K562 (cell line): ENCODE results near the gene MKLN1. TPM values are rescaled to one million over a fixed set of nuclear protein-coding genes. Genes with fewer than 3 reads are reported as not detected.

Experiments
- ATAC-seq: fragments of 200-7000 bp; cut with Tn5 transposase; 3 replicates; pipeline ENCODE4 v1.9.1; 2020; ENCODE audit warnings: moderate library complexity
- BruUV-seq: library from RNA; stranded (reverse); fragments of 400-500 nt; replicated peaks from 2 replicates; lab custom pipeline; 2021; lab: Mats Ljungman, UMichigan
- CTCF ChIA-PET: fragments of 300-600 bp; formaldehyde crosslinking; extraction: SDS; loops from one replicate; lab custom pipeline; 2021; ENCODE audit warnings: low intra/inter-chr PET ratio; lab: Yijun Ruan, JAX
- POLR2A ChIA-PET: fragments of 300-600, 350-650 bp; sonication (Branson Sonifier 250); formaldehyde crosslinking; extraction: SDS; loops from one replicate; lab custom pipeline; 2021; ENCODE audit warnings: antibody characterized with exemption, inconsistent platforms; lab: Yijun Ruan, JAX
- DNase-seq, 4 experiments: peaks; one replicate each; pipeline versions ENCODE4 v3.0.0 to v3.0.0-alpha.2; 2011 to 2018; ENCODE audit warnings: low spot score in 3 of 4, mixed read lengths in 3 of 4; ENCODE audit errors: extremely low read depth in 1 of 4
- FAIRE-seq: peaks from 2 replicates; lab custom pipeline; 2011; peaks lifted over from hg19 to GRCh38; lab: Jason Lieb, UNC
- H2AFZ ChIP-seq: 2 replicates; pipeline ENCODE4 v1.6.0; 2011; ENCODE audit warnings: low read depth, low read length, control low read depth, inconsistent platforms
- H3K27ac ChIP-seq: fragments of 200-600 bp; 3 replicates; pipeline ENCODE4 v1.8.0; 2011; ENCODE audit warnings: low read depth, mild to moderate bottlenecking, control low read depth, inconsistent platforms, low read length, moderate library complexity, mixed read lengths; ENCODE audit errors: extremely low read depth
- H3K27me3 ChIP-seq, 2 experiments: fragments of 300-600 bp in 1 of 2; 2 replicates in 1 of 2; 3 replicates in 1 of 2; pipeline versions ENCODE4 v1.6.0 to v1.8.0; 2011; ENCODE audit warnings: inconsistent platforms in 2 of 2, low read length in 2 of 2, mild to moderate bottlenecking in 1 of 2, mixed read lengths in 1 of 2, moderate library complexity in 1 of 2; ENCODE audit not compliant: control insufficient read depth in 2 of 2, insufficient read depth in 2 of 2
- H3K36me3 ChIP-seq: fragments of 300-600 bp; 3 replicates; pipeline ENCODE4 v1.8.0; 2011; ENCODE audit warnings: mild to moderate bottlenecking, low read length, inconsistent platforms; ENCODE audit not compliant: control insufficient read depth, insufficient read depth
- H3K4me1 ChIP-seq, 2 experiments: fragments of 200-600 bp in 1 of 2; replicated peaks in 1 of 2; 2 replicates in 1 of 2; 3 replicates in 1 of 2; pipeline versions ENCODE4 v1.5.1 to v1.8.0; 2011; ENCODE audit warnings: inconsistent platforms in 2 of 2, low read length in 2 of 2, mild to moderate bottlenecking in 1 of 2, mixed read lengths in 1 of 2, moderate library complexity in 1 of 2; ENCODE audit not compliant: control insufficient read depth in 2 of 2, insufficient read depth in 2 of 2
- H3K4me2 ChIP-seq: 2 replicates; pipeline ENCODE4 v1.6.1; 2011; ENCODE audit warnings: low read length, control low read depth, inconsistent platforms, mixed read lengths; ENCODE audit not compliant: insufficient read depth
- H3K4me3 ChIP-seq: fragments of 200-600 bp; sonication (generic), shearing (Covaris generic); 2 replicates; pipeline ENCODE4 v1.5.1; 2016; ENCODE audit warnings: control low read depth, inconsistent platforms
- H3K79me2 ChIP-seq: fragments of 200-600 bp; 3 replicates; pipeline ENCODE4 v1.8.0; 2011; ENCODE audit warnings: low read length, inconsistent platforms; ENCODE audit not compliant: control insufficient read depth, insufficient read depth
- H3K9ac ChIP-seq, 2 experiments: 2 replicates each; pipeline versions ENCODE4 v1.6.0 to v1.6.1; 2011; ENCODE audit warnings: low read depth in 2 of 2, low read length in 2 of 2, control low read depth in 1 of 2, inconsistent platforms in 1 of 2, mild to moderate bottlenecking in 1 of 2, mixed read lengths in 1 of 2; ENCODE audit not compliant: insufficient read depth in 1 of 2
- H3K9me1 ChIP-seq: one replicate; pipeline ENCODE4 v1.6.0; 2011; ENCODE audit warnings: inconsistent platforms, mild to moderate bottlenecking, low read length, moderate library complexity; ENCODE audit not compliant: control insufficient read depth, insufficient read depth
- H3K9me3 ChIP-seq: replicated peaks from 2 replicates; pipeline ENCODE4 v1.5.1; 2011; ENCODE audit warnings: low read depth, low read length, inconsistent platforms; ENCODE audit not compliant: control insufficient read depth, insufficient read depth
- H4K20me1 ChIP-seq: replicated peaks from 2 replicates; pipeline ENCODE4 v1.6.1; 2011; ENCODE audit warnings: low read length, inconsistent platforms, mixed read lengths; ENCODE audit not compliant: control insufficient read depth, insufficient read depth
- BMI1 ChIP-seq: fragments of 150-350 bp; IDR thresholded peaks from 2 replicates; pipeline ENCODE4 v1.6.1; 2014; ENCODE audit warnings: low read length
- EZH2 ChIP-seq: IDR thresholded peaks from 2 replicates; pipeline ENCODE4 v1.6.1; 2012; ENCODE audit warnings: low read depth, mild to moderate bottlenecking, inconsistent platforms, low read length, borderline replicate concordance
- HCFC1 ChIP-seq: IDR thresholded peaks from 2 replicates; pipeline ENCODE4 v1.6.1; 2012; ENCODE audit warnings: low read depth, low read length, improper control_type of control experiment
- MAZ ChIP-seq, 2 experiments: fragments of 450-650 bp in 1 of 2; sonication (generic) in 1 of 2; formaldehyde crosslinking; IDR thresholded peaks in 1 of 2; conservative IDR thresholded peaks in 1 of 2; 2 replicates each; pipeline versions ENCODE4 v1.4.0 to v1.5.0; 2020; ENCODE audit warnings: mild to moderate bottlenecking in 1 of 2, missing genetic modification reagents in 1 of 2
- MEIS2 ChIP-seq: fragments of 450-650 bp; IDR thresholded peaks from 2 replicates; pipeline ENCODE4 v1.6.1; 2014; ENCODE audit warnings: mild to moderate bottlenecking; ENCODE audit not compliant: partially characterized antibody
- NR2F6 ChIP-seq: fragments of 450-650 bp; formaldehyde crosslinking; IDR thresholded peaks from 2 replicates; pipeline ENCODE4 v1.4.0; 2020; ENCODE audit warnings: mild to moderate bottlenecking
- SIX5 ChIP-seq, 2 experiments: IDR thresholded peaks; 2 replicates each; pipeline ENCODE4 v1.6.1; 2011; ENCODE audit warnings: low read length in 2 of 2, borderline replicate concordance in 1 of 2, low read depth in 1 of 2, mild to moderate bottlenecking in 1 of 2, moderate library complexity in 1 of 2; ENCODE audit not compliant: insufficient read depth in 1 of 2
- TEAD2 ChIP-seq: fragments of 450-650 bp; IDR thresholded peaks from 2 replicates; pipeline ENCODE4 v1.6.1; 2016; ENCODE audit warnings: missing genetic modification characterization, control low read depth, missing compliant biosample characterization
- TFE3 ChIP-seq: fragments of 450-650 bp; formaldehyde crosslinking; IDR thresholded peaks from 2 replicates; pipeline ENCODE4 v1.4.0; 2020; ENCODE audit warnings: mild to moderate bottlenecking, mixed read lengths
- THRA ChIP-seq: fragments of 450-650 bp; IDR thresholded peaks from 2 replicates; pipeline ENCODE4 v1.6.1; 2017; ENCODE audit warnings: mild to moderate bottlenecking, moderate library complexity
- ZBTB7A ChIP-seq: IDR thresholded peaks from 2 replicates; pipeline ENCODE4 v1.6.1; 2011; ENCODE audit warnings: low read depth, mild to moderate bottlenecking, low read length, moderate library complexity, borderline replicate concordance; ENCODE audit not compliant: control insufficient read depth
- ZFP36 ChIP-seq: fragments of 150-350 bp; IDR thresholded peaks from 2 replicates; pipeline ENCODE4 v1.6.1; 2018; ENCODE audit warnings: low read length, low read depth; ENCODE audit not compliant: partially characterized antibody
- ZNF398 ChIP-seq: fragments of 250-450 bp; sonication (Bioruptor Pico); IDR thresholded peaks from 2 replicates; pipeline ENCODE4 v1.8.0; 2021; ENCODE audit warnings: moderate library complexity, mild to moderate bottlenecking, inconsistent platforms
- WGBS: fragments of 100-300 bp; shearing (Covaris generic); methylation state at CpG from one replicate; pipeline ENCODE4 v1.1.6; 2016; ENCODE audit warnings: low coverage, mixed read lengths; ENCODE audit not compliant: insufficient coverage; ENCODE audit errors: missing lambda C conversion rate; 5-methylcytosine and 5-hydroxymethylcytosine counted together
- in situ Hi-C: fragments of 300-500 bp; cut with MboI; formaldehyde crosslinking; loops from 4 replicates; pipeline ENCODE4 v1.15.0; 2018; ENCODE audit warnings: inconsistent platforms, mixed read lengths
- intact Hi-C: fragments of 100-400 bp; cut with micrococcal nuclease; formaldehyde crosslinking; loops from 2 replicates; pipeline ENCODE4 v1.14.2; 2022
- polyA plus RNA-seq, 8 experiments: library from polyadenylated mRNA; depleted of rRNA in 4 of 8; stranded (reverse) in 5 of 8; unstranded in 3 of 8; fragments of >200 nt; fragmentation: Nextera tagmentation in 2 of 8; fragmentation: Illumina TruSeq in 1 of 8; extraction: Ambion mirVana in 2 of 8; extraction: Trizol in 1 of 8; gene quantifications; 2 replicates each; pipeline versions ENCODE4 v1.2.1 to v1.2.3, GENCODE V29; 2011 to 2014; ENCODE audit warnings: inconsistent platforms in 1 of 8, missing spikeins in 1 of 8
- total RNA-seq, 7 experiments: library from RNA; depleted of rRNA in 6 of 7; stranded (reverse); fragments of >200 nt in 6 of 7; fragmentation: Illumina TruSeq in 2 of 7; extraction: Trizol in 2 of 7; gene quantifications; 2 replicates each; pipeline versions ENCODE4 v1.2.1 to v1.2.3, GENCODE V29; 2011 to 2021; ENCODE audit warnings: low replicate concordance in 1 of 7

The MKLN1 gene
- total and polyA plus RNA-seq, 9 of the 15 experiments (the other 6 are each of a cell fraction or from before 2014, with no cell fraction given): 18.6 to 80.4 (median 56.0) TPM

GRCh38 chr7:131533151-131533559 is 205.5 kb downstream of the MKLN1 start (continued):
- TF ChIP-seq MEIS2 (no peak), EZH2 (no peak), TEAD2 (tag) (no peak)

- peak overlapping the region in 1 of 2 experiments; percentile 36; a peak in 1 of 4 replicates for H3K9ac ChIP-seq
- FAIRE-seq: no peak
- no TSS peak for BruUV-seq
- no peak overlapping the region for H3K4me3 ChIP-seq
- ChIA-PET POLR2A (interaction anchor here (0.6 to 1.6 kb wide), 3 partner anchors 11 to 31 kb away, joined by 4 read pairs; no protein-coding TSS in a partner anchor), CTCF (no interaction called here)
- intact Hi-C loops: no loop called here
- no peaks in the 10 kb centered on the region for H3K9me3 ChIP-seq
- no peak for ATAC-seq
- DNase-seq: no peak
- H4K20me1 ChIP-seq: peaks cover 10% of the 10 kb centered on the region
- WGBS: 2% methylated on average over 15 of the region's 15 CpGs
- no peaks in the 10 kb centered on the region for H3K9me1 ChIP-seq
- H3K4me1 ChIP-seq: peaks cover 0 to 5% of the 10 kb centered on the region in 2 experiments; a peak in 1 of 5 replicates
- H3K36me3 ChIP-seq: no peaks in the 10 kb centered on the region
- H3K27me3 ChIP-seq: peaks cover 42 to 86% of the 10 kb centered on the region in 2 experiments
- no peaks in the 10 kb centered on the region for H3K79me2 ChIP-seq
- no peak overlapping the region for H3K27ac ChIP-seq
- in situ Hi-C loops: no loop called here
- H2AFZ ChIP-seq: no peak overlapping the region
- TF ChIP-seq THRA: no peak
- TF ChIP-seq ZFP36: no peak
- no peak for TF ChIP-seq TFE3
- no peak for TF ChIP-seq NR2F6 (CRISPR knock-in tag)
- no peak for TF ChIP-seq SIX5 (IDR thresholded peaks at IDR 0.05; ENCODE audit: borderline replicate concordance in 1 of 2, insufficient read depth in 1 of 2, low read depth in 1 of 2, low read length in 2 of 2)
- no peak for TF ChIP-seq MAZ (CRISPR knock-in tag; conservative IDR thresholded peaks at IDR 0.05 in 1 of 2, IDR thresholded peaks at IDR 0.05 in 1 of 2)
- no peak for TF ChIP-seq ZNF398 (CRISPR knock-in tag)
- no peak for TF ChIP-seq HCFC1
- TF ChIP-seq ZBTB7A: no peak
- no peak for TF ChIP-seq BMI1
- H3K4me2 ChIP-seq: no peak overlapping the region
Observed at GRCh38 chr7:131533566-131534561, 206.2 kb downstream of the MKLN1 start.
